D721Med (cell line): Measurements from ENCODE around the gene DOCK3.
"Not testable (repeated sequence)": the region's sequence is repeated elsewhere in the genome, so short reads cannot be mapped to it uniquely, and the experiment has no call there.

Experiments used
- DNase-seq: peaks from one replicate; pipeline ENCODE4 v3.0.0; 2011; ENCODE audit warnings: low spot score; ENCODE audit not compliant: insufficient read length
- FAIRE-seq: peaks from 2 replicates; lab custom pipeline; 2011; peaks lifted over from hg19 to GRCh38; lab: Jason Lieb, UNC
- TF ChIP-seq, protein P1 (sequence below): IDR thresholded peaks from 2 replicates; pipeline ENCODE4 v1.5.1; 2012; ENCODE audit warnings: mild to moderate bottlenecking, control low read depth; ENCODE audit not compliant: insufficient read depth; ENCODE audit errors: missing control alignments

DOCK3 gene

DNA sequence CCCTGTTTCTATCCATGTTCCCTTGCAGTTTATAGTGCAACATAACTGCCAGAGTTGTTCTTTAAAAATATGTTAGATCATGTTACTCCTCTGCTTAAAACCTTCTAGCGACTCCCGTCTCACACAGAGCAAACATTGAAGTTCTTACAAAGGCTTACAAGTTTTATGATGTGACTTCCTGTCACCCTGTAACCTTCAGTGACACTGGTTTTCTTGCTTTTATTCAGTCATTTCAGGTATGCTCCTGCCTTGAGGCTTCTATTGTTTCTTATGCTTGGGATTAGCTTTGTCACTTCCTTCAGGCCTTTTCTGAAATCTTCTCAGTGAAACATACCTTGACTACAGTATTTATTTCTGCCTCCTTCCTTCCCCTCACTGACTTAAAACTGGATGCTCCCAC lies 252.1 kb downstream of the DOCK3 start:
- FAIRE-seq (no peak), DNase-seq (no peak)
- TF ChIP-seq, protein P1, sequence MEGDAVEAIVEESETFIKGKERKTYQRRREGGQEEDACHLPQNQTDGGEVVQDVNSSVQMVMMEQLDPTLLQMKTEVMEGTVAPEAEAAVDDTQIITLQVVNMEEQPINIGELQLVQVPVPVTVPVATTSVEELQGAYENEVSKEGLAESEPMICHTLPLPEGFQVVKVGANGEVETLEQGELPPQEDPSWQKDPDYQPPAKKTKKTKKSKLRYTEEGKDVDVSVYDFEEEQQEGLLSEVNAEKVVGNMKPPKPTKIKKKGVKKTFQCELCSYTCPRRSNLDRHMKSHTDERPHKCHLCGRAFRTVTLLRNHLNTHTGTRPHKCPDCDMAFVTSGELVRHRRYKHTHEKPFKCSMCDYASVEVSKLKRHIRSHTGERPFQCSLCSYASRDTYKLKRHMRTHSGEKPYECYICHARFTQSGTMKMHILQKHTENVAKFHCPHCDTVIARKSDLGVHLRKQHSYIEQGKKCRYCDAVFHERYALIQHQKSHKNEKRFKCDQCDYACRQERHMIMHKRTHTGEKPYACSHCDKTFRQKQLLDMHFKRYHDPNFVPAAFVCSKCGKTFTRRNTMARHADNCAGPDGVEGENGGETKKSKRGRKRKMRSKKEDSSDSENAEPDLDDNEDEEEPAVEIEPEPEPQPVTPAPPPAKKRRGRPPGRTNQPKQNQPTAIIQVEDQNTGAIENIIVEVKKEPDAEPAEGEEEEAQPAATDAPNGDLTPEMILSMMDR: no peak

DNA sequence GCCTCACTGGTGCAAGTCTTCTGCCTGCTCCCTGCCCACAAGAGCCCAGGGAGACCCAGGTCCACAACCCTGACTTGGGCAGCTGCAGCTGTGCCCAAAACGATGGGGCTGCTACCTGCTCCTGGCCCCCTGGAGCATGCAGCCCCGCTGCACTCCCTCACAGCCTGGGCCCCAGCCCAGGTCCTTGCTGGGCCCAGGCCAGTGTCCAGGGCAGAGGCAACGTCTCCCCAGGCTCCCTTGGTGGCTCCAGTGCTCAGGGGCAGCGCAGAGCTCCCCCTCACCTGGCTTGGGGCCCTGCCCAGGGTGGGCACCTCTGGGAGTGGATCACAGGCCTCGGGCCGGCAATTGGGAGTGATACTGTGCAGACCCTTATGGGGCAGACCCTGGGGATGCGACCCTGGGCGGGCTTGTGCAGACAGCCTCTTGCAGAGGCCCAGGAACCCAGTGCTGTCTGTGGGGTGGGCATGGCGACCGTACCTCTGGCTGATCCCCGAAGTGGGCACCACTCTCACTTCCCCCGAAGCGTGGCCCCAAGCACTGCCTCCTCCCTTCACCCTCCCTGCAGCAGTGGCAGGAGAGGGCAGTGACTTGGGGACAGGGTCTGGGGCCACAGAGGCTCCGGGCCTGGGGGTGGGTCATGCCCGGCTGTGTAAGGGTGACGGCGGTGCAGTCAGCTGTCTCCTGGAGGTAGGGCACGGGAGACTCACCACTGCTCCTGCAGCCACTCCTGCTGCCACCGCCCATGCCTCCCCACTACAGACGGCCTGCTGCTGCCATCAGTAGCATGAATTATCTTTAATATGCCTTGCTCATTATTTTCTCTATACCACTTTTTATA lies 255.9 kb downstream of the DOCK3 start:
- TF ChIP-seq, protein P1: no peak
- FAIRE-seq: no peak
- DNase-seq: no peak

DNA sequence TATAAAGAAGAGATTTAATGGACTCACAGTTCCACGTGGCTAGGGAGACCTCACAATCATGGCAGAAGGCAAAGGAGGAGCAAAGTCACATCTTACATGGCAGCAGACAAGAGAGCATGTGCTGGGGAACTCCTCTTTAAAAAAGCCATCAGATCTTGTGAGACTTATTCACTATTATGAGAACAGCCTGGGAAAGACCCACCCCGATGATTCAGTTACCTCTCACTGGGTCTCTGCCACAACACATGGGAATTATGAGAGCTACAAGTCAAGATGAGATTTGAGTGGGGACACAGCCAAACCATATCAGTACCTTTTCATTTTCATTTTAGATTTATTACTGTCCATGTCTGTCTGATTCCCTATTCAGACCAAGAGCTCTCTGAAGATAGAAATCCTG lies 258.2 kb downstream of the DOCK3 start:
- FAIRE-seq, DNase-seq: not testable (repeated sequence)

DNA sequence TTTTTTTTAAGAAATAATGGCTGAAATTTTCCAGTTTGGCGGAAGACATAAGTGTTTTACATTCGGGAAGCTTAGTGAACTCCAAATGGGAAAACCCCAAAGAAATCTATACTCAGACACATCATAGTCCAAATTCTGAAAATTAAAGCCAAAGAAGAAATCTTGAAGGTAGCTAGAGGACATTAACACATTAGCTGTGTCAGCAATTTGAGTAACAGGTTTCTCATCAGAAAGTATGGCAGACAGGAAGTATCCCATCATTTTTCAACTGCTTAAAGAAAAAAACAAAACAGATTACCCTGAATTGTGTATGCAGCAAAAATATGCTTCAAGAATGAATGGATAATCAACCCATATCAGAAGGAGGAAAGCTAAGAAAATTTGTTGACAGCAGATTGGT lies 261.7 kb downstream of the DOCK3 start:
- DNase-seq (no peak), FAIRE-seq (no peak)
- TF ChIP-seq, protein P1: no peak

DNA sequence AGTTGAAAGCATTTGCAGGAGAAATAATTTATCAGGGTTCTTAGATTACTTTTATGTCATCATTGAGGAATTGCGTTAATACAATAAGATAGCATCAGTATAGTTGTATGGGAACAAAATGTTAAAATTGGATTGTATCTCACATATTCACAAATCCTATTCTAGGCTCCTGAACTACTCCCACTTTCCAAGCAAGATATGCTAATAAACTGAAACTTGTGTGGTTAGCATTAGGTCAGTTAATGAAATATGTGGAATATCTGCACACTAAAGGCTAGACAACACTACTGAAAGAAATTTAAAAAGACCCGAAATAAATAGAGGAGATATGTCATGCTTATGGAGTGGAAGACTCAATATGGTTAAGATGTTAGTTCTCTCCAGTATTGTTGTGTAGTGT lies 272.7 kb downstream of the DOCK3 start:
- no peak for FAIRE-seq
- TF ChIP-seq, protein P1: no peak
- DNase-seq: no peak

DNA sequence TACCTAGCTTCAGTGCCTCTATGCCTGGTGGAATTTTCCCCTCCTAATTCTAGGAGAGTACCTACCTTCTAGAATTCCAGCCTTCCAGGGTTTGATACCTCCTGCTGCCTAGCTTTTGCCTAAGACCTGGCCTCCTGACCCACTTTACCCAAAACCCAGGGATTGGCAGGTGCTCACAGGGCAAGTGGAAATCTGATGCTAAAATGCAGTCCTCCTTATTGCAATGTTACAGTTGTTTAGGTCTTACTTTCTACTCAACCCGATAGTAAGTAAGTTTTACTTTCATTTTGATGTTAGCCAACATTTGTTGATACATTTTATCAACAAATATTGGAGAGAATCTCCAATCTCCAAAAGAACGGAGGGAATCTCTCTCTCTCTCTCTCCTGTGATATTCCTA lies 275.9 kb downstream of the DOCK3 start:
- no peak for FAIRE-seq
- TF ChIP-seq, protein P1: no peak
- no peak for DNase-seq

DNA sequence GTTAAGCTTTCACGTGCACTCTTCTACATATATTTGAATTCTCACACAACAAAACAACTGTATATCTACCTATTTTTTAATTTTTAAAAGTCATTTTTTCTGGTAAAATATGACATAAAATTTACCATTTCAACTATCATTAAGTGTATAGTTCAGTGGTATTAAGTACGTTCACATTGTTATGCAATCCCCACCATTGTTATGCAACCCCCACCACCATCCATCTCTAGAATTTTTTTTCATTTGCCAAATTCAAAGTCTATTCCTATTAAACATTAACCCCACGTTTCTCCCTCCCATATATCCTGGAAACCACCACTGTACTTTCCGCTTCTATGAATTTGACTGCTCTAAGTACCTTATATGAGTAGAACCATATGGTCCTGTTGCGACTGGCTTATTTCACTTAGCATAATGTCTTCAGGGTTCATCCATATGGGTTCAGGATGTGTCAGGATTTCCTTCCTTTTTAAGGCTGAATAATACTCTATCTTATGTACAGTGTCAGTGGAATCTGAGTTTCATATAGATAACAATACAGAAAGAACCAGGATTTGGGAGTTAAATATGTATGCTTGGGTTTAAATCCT lies 279.2 kb downstream of the DOCK3 start:
- TF ChIP-seq, protein P1: no peak
- no peak for DNase-seq

More for the DNA sequence above, 279.2 kb downstream of the DOCK3 start:
- no peak for FAIRE-seq
